Placental pericyte (primary cell): ENCODE measurements around the gene PER2. TPM values are rescaled to one million over a fixed set of nuclear protein-coding genes. Genes with fewer than 3 reads are reported as not detected.

Experiments
- total RNA-seq: library from RNA; depleted of rRNA; stranded (reverse); fragments of >200 nt; gene quantifications from 2 replicates; pipeline ENCODE4 v1.2.3, GENCODE V29; 2012

PER2 gene
- total RNA-seq: 5.9 and 9.4 TPM in 2 replicates

GRCh38 chr2:238287737-238288649, at the start of gene PER2:
Gene PER2, minus strand, starts transcription at chr2:238288610. Its CDS starts 10,674 bp downstream, at chr2:238277936.

GRCh38 chr2:238320246-238320647, 31.8 kb upstream of the PER2 start, which contains the start of gene TRAF3IP1:
Gene TRAF3IP1, plus strand, starts transcription at chr2:238320518. Its CDS starts 145 bp downstream, at chr2:238320663.

DNA sequence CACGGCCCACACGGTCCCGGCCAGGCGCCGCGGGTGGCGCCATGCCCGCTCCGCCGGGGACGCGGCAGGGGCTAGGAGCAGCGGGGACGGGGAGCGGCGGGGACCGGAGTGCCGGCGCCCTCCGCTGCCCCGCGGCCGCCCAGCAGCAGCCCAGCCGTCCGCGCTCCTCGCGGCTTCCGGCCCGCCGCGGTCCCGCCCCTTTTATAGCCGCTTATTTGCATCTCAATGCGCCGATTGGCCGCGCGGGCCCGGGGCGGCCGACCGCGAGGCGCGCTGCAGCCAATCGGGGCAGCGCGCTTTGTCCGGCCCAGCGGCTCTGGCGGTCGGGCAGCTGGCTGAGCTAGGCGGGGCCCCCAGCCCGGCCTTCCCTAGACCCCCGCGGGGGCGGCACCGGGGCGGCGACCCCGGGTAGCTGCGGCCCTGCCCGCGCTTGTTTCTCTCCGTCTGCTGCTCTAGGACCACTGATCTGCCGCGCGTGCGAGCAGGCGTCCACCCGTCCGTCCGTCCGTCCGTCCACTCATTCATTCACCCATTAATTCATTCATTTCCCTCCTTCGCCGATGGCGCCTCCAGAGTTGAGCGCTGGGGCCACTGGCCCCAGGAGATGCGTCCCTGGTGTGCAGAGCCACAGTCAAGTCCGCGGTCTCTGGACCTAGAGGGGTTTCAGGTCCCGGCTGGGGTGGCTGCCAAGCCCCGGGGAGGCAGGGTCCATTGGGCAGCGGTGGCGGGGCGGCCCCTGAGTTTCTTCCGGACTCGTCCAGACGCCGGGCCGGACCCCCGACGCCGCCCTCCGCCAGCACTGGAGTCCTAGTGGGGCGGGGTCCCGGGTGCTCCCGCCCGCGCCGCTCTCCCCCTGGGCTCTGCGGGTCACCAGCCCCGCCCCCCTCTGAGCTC, 48.3 kb downstream of the PER2 start, which contains the start of gene HES6:
Gene HES6 (minus strand): TSS at position 176 of the 894 bp plus-strand sequence. CDS start 133 bp downstream, at position 43.

GRCh38 chr2:238203094-238203972, 85.1 kb downstream of the PER2 start, which contains the start of gene ILKAP:
Gene ILKAP, minus strand, starts transcription at chr2:238203695. Its CDS starts 142 bp downstream, at chr2:238203553.

Other genes starting within 250 kb of the PER2 start
- gene SCLY, start 227.6 kb downstream of the PER2 start, total RNA-seq: 11.4 and 19.6 TPM in 2 replicates
- 0.57 and 2.6 TPM in 2 replicates for gene ESPNL, start 188.3 kb downstream of the PER2 start, total RNA-seq
- 0.43 and 1.1 TPM in 2 replicates for gene KLHL30, start 149.9 kb downstream of the PER2 start, total RNA-seq
- 2.4 and 7.3 TPM in 2 replicates for gene ERFE, start 129.6 kb downstream of the PER2 start, total RNA-seq
- 20.6 and 21.2 TPM in 2 replicates for gene ILKAP, start 84.9 kb downstream of the PER2 start, total RNA-seq
- gene HES6, start 48.6 kb downstream of the PER2 start, total RNA-seq: 3.9 and 9.6 TPM in 2 replicates
- gene TRAF3IP1, start 31.9 kb upstream of the PER2 start, total RNA-seq: 7.3 and 9.2 TPM in 2 replicates
- gene ASB1, start 138.3 kb upstream of the PER2 start, total RNA-seq: 42.2 and 57.6 TPM in 2 replicates